Amniotic epithelial cell (primary cell): ENCODE results near the gene GLCCI1.
A peak's percentile ranks its signal among the peaks of the same experiment; 100 is the strongest.
"Not testable (repeated sequence)": the region's sequence is repeated elsewhere in the genome, so short reads cannot be mapped to it uniquely, and the experiment has no call there.

Experiments
- DNase-seq: peaks from one replicate; pipeline ENCODE4 v3.0.0-alpha.2; 2010; ENCODE audit warnings: low read depth

The GLCCI1 gene

GRCh38 chr7:8094164-8095140, 125.9 kb downstream of the GLCCI1 start:
- no peak for DNase-seq

- not testable (repeated sequence) for DNase-seq
These were observed 132.7 kb downstream of the GLCCI1 start for GRCh38 chr7:8101292-8101691.

GRCh38 chr7:8103282-8103681, 134.7 kb downstream of the GLCCI1 start:
- no peak for DNase-seq

GRCh38 chr7:8105449-8106095, 137.0 kb downstream of the GLCCI1 start:
- DNase-seq, result no peak

- DNase-seq, result peak; percentile 40
These were observed 140.8 kb downstream of the GLCCI1 start for GRCh38 chr7:8109196-8110022.

GRCh38 chr7:8111282-8111960, 142.8 kb downstream of the GLCCI1 start:
- no peak for DNase-seq

GRCh38 chr7:8112685-8113084, 144.1 kb downstream of the GLCCI1 start:
- DNase-seq, result no peak

GRCh38 chr7:8113184-8113583, 144.6 kb downstream of the GLCCI1 start:
- no peak for DNase-seq

- no peak for DNase-seq
These were observed 145.6 kb downstream of the GLCCI1 start for GRCh38 chr7:8114175-8114574.

- DNase-seq, result no peak
These were observed 147.2 kb downstream of the GLCCI1 start for GRCh38 chr7:8115547-8116402.

- DNase-seq, result peak; percentile 3
These were observed 148.6 kb downstream of the GLCCI1 start for GRCh38 chr7:8117195-8117594.

GRCh38 chr7:8119262-8119661, 150.7 kb downstream of the GLCCI1 start:
- no peak for DNase-seq

GRCh38 chr7:8120390-8121058, 151.9 kb downstream of the GLCCI1 start:
- DNase-seq, result no peak

- DNase-seq, result no peak
These were observed 152.6 kb downstream of the GLCCI1 start for GRCh38 chr7:8121243-8121642.

GRCh38 chr7:8125680-8126444, 157.3 kb downstream of the GLCCI1 start:
- DNase-seq, result no peak

- DNase-seq, result no peak
These were observed 158.1 kb downstream of the GLCCI1 start for GRCh38 chr7:8126601-8127167.

GRCh38 chr7:8128449-8129317, 160.1 kb downstream of the GLCCI1 start:
- DNase-seq, result no peak

GRCh38 chr7:8129318-8129659, 160.7 kb downstream of the GLCCI1 start:
- DNase-seq, result no peak
